ENCODE measurements around the gene ECHDC3. TPM values are rescaled to one million over a fixed set of nuclear protein-coding genes. Genes with fewer than 3 reads are reported as not detected.

Gene ECHDC3
- total and polyA plus RNA-seq, 2 of the 8 experiments (the other 6 are each of a cell fraction or from before 2014, with no cell fraction given) = 15.6 to 19.9 TPM

DNA sequence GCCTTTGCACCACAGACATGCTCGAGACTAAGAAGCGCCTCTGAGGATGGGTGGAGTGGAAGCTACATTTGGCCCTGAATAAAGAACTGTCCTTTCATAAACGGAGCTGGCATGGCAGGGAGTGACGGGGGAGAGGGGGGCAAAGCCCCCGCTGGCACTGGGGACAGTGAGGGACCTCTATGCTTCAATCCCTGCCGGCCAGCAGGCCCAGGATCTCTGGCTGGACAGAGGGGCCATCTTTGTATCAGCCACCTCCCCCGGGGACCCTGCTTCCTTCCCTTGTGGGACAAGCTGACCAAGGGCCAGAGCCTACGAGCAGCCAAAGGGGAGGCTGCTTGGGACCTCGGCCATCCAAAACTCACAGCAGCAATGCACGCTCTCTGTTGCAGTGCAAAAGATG, 28.2 kb upstream of the ECHDC3 start:
- Histone ChIP-seq H2BK20ac (ENCODE audit: low read length) (no peak overlapping the region), H3K79me2 (ENCODE audit: control insufficient read depth in 1 of 2, insufficient read depth in 2 of 2, low read length in 2 of 2) (no peaks in the 10 kb centered on the region), H3K23me2 (ENCODE audit: low read depth, low read length) (no peaks in the 10 kb centered on the region), H2AK5ac (ENCODE audit: low read depth, low read length) (no peak overlapping the region), H3K4ac (replicated peaks; ENCODE audit: insufficient read length, low read depth, low read length) (no peak overlapping the region), H3K4me3 (ENCODE audit: extremely low read depth in 1 of 4, insufficient read depth in 2 of 4, low read depth in 3 of 4, low read length in 4 of 4) (no peak overlapping the region), H4K5ac (ENCODE audit: insufficient read length, low read depth, low read length) (no peak overlapping the region), H3K36me3 (ENCODE audit: control insufficient read depth in 2 of 4, insufficient read depth in 4 of 4, low read length in 3 of 4) (no peaks in the 10 kb centered on the region), H2BK12ac (ENCODE audit: low read depth, low read length) (no peak overlapping the region), H3K56ac (replicated peaks; ENCODE audit: insufficient read length, low read depth, low read length) (no peak overlapping the region), H2BK120ac (replicated peaks; ENCODE audit: low read depth, low read length) (no peak overlapping the region), H3K9ac (replicated peaks in 1 of 4; ENCODE audit: extremely low read depth in 1 of 4, low read depth in 3 of 4, low read length in 3 of 4) (no peak overlapping the region), H2BK5ac (ENCODE audit: low read depth, low read length) (no peak overlapping the region), H3K27me3 (replicated peaks in 1 of 4; ENCODE audit: control insufficient read depth in 3 of 4, extremely low read depth in 1 of 4, insufficient read depth in 3 of 4, low read length in 3 of 4) (no peaks in the 10 kb centered on the region), H3K9me3 (ENCODE audit: insufficient read depth in 2 of 2, low read depth in 1 of 2, low read length in 1 of 2) (no peaks in the 10 kb centered on the region), H3K4me1 (replicated peaks in 1 of 4; ENCODE audit: control insufficient read depth in 3 of 4, insufficient read depth in 4 of 4, low read length in 3 of 4) (no peaks in the 10 kb centered on the region), H2BK15ac (ENCODE audit: low read length) (no peak overlapping the region), H4K20me1 (replicated peaks in 1 of 2; ENCODE audit: control insufficient read depth in 1 of 2, insufficient read depth in 2 of 2, low read length in 2 of 2) (no peaks in the 10 kb centered on the region), H2AFZ (ENCODE audit: low read length) (no peak overlapping the region), H3K23ac (ENCODE audit: insufficient read length) (no peak overlapping the region), H3K27ac (ENCODE audit: low read depth, low read length) (no peak overlapping the region), H3K79me1 (ENCODE audit: low read depth, low read length) (no peaks in the 10 kb centered on the region), H3K4me2 (ENCODE audit: insufficient read depth in 1 of 2, low read depth in 2 of 2, low read length in 2 of 2) (no peak overlapping the region), H4K91ac (replicated peaks; ENCODE audit: insufficient read length, low read length) (no peak overlapping the region), H4K8ac (ENCODE audit: extremely low read depth, insufficient read depth, low read length) (no peak overlapping the region), H3K14ac (ENCODE audit: insufficient read length) (no peak overlapping the region), H3K18ac (ENCODE audit: extremely low read depth, low read length) (no peak overlapping the region; the same call in 1 of the 2 replicates)
- no peak for FAIRE-seq
- TF ChIP-seq BCL11A (IDR thresholded peaks at IDR 0.05; ENCODE audit: low read depth in 2 of 2, low read length in 2 of 2) (no peak), SRF (IDR thresholded peaks at IDR 0.05; ENCODE audit: low read depth, low read length) (no peak), EP300 (IDR thresholded peaks at IDR 0.05; ENCODE audit: borderline replicate concordance in 1 of 2, low read depth in 2 of 2, low read length in 2 of 2) (no peak), TAF7 (optimal IDR thresholded peaks at IDR 0.05; ENCODE audit: borderline replicate concordance, low read depth, low read length) (no peak)
- WGBS, 2 experiments (ENCODE audit: extremely low coverage in 1 of 2, insufficient coverage in 1 of 2, insufficient read length in 1 of 2, insufficient replicate concordance in 2 of 2, low coverage in 1 of 2, low lambda C conversion rate in 2 of 2, missing lambda C conversion rate in 1 of 2) = 86% methylated on average over 9 of the region's 10 CpGs; no CpG with 5 or more reads in 1 of the 2 experiments
- ChIA-PET POLR2A (ENCODE audit: partially characterized antibody) (no interaction called here), CTCF (ENCODE audit: partially characterized antibody) (interaction anchor here (1.0 to 1.4 kb wide), 2 partner anchors 11 to 15 kb away, joined by 4 read pairs; no protein-coding TSS in a partner anchor)
- no peak for DNase-seq (ENCODE audit: low read depth in 1 of 2, low spot score in 2 of 2)

Measured in H1 (cell line).